HEK293 (cell line): ENCODE measurements around the gene MMP19.
A peak's percentile ranks its signal among the peaks of the same experiment; 100 is the strongest.

ENCODE experiments used
- CTCF ChIA-PET: fragments of 350-600 bp; formaldehyde crosslinking; extraction: SDS; loops from one replicate; lab custom pipeline; 2021; ENCODE audit warnings: antibody characterized with exemption; lab: Yijun Ruan, JAX
- POLR2A ChIA-PET: fragments of 300-600 bp; formaldehyde crosslinking; extraction: SDS; loops from one replicate; lab custom pipeline; 2020; ENCODE audit warnings: antibody characterized with exemption, inconsistent platforms; lab: Yijun Ruan, JAX
- H3K27ac ChIP-seq: fragments of 200-500 bp; sonication (Bioruptor generic); 2 replicates; pipeline ENCODE4 v1.5.1; 2014; ENCODE audit warnings: low read depth, low read length, control low read depth, inconsistent platforms; ENCODE audit errors: extremely low read depth
- H3K36me3 ChIP-seq, 2 experiments: fragments of 200-500 bp in 1 of 2; sonication (Bioruptor generic) in 1 of 2; 1 replicate in 1 of 2; 2 replicates in 1 of 2; pipeline ENCODE4 v1.5.1; 2014 to 2017; ENCODE audit warnings: inconsistent platforms in 2 of 2, low read length in 2 of 2; ENCODE audit not compliant: control insufficient read depth in 2 of 2, insufficient read depth in 1 of 2
- H3K4me1 ChIP-seq: fragments of 200-500 bp; sonication (Bioruptor generic); 2 replicates; pipeline ENCODE4 v1.5.1; 2014; ENCODE audit warnings: mild to moderate bottlenecking, low read length, inconsistent platforms; ENCODE audit not compliant: control insufficient read depth, insufficient read depth
- H3K4me3 ChIP-seq: 2 replicates; pipeline ENCODE4 v1.5.1; 2011; ENCODE audit warnings: low read depth, mild to moderate bottlenecking, control low read depth, low read length, moderate library complexity
- H3K9me3 ChIP-seq: fragments of 200-500 bp; sonication (Bioruptor generic); 2 replicates; pipeline ENCODE4 v1.5.1; 2014; ENCODE audit warnings: low read depth, low read length, inconsistent platforms; ENCODE audit not compliant: control insufficient read depth, insufficient read depth
- EGR2 ChIP-seq: fragments of 450-650 bp; formaldehyde crosslinking; IDR thresholded peaks from 2 replicates; pipeline ENCODE4 v1.5.1; 2016; ENCODE audit warnings: low read depth, missing biosample characterization, missing genetic modification characterization
- HOXA7 ChIP-seq: sonication (generic); formaldehyde crosslinking; IDR thresholded peaks from 2 replicates; pipeline ENCODE4 v1.8.1; 2022; ENCODE audit warnings: missing genetic modification reagents, borderline replicate concordance
- INSM2 ChIP-seq: fragments of 450-650 bp; formaldehyde crosslinking; IDR thresholded peaks from 2 replicates; pipeline ENCODE4 v1.5.1; 2016; ENCODE audit warnings: missing biosample characterization, missing genetic modification characterization
- MYNN ChIP-seq: fragments of 450-650 bp; formaldehyde crosslinking; IDR thresholded peaks from 2 replicates; pipeline ENCODE4 v1.5.1; 2016; ENCODE audit warnings: missing biosample characterization, missing genetic modification characterization, borderline replicate concordance
- PBX3 ChIP-seq: sonication (generic); formaldehyde crosslinking; IDR thresholded peaks from 2 replicates; pipeline ENCODE4 v1.8.1; 2022; ENCODE audit warnings: mild to moderate bottlenecking, moderate library complexity, missing genetic modification reagents
- TRIM28 ChIP-seq: IDR thresholded peaks from 2 replicates; pipeline ENCODE4 v1.6.1; 2011; ENCODE audit warnings: low read length, control low read depth, borderline replicate concordance
- WT1 ChIP-seq: fragments of 450-650 bp; formaldehyde crosslinking; IDR thresholded peaks from 2 replicates; pipeline ENCODE4 v1.5.1; 2016; ENCODE audit warnings: missing biosample characterization, missing genetic modification characterization
- ZBTB10 ChIP-seq: fragments of 450-650 bp; formaldehyde crosslinking; IDR thresholded peaks from 2 replicates; pipeline ENCODE4 v1.5.1; 2016; ENCODE audit warnings: missing biosample characterization, missing genetic modification characterization
- ZEB2 ChIP-seq: fragments of 450-650 bp; formaldehyde crosslinking; IDR thresholded peaks from 2 replicates; pipeline ENCODE4 v1.5.1; 2016; ENCODE audit warnings: missing biosample characterization, missing genetic modification characterization
- ZNF175 ChIP-seq: fragments of 450-650 bp; formaldehyde crosslinking; IDR thresholded peaks from 2 replicates; pipeline ENCODE4 v1.5.1; 2016; ENCODE audit warnings: missing biosample characterization, missing genetic modification characterization
- ZNF248 ChIP-seq: fragments of 450-650 bp; formaldehyde crosslinking; IDR thresholded peaks from 2 replicates; pipeline ENCODE4 v1.5.1; 2017; ENCODE audit warnings: missing biosample characterization, missing genetic modification characterization
- ZNF37A ChIP-seq: fragments of 450-650 bp; IDR thresholded peaks from 2 replicates; pipeline ENCODE4 v1.5.1; 2018; ENCODE audit warnings: missing biosample characterization, missing genetic modification characterization
- ZNF473 ChIP-seq: fragments of 450-650 bp; formaldehyde crosslinking; IDR thresholded peaks from 2 replicates; pipeline ENCODE4 v1.5.1; 2017; ENCODE audit warnings: missing biosample characterization, missing genetic modification characterization
- ZNF580 ChIP-seq: fragments of 450-650 bp; formaldehyde crosslinking; IDR thresholded peaks from 2 replicates; pipeline ENCODE4 v1.5.1; 2016; ENCODE audit warnings: missing biosample characterization, missing genetic modification characterization
- ZNF623 ChIP-seq: fragments of 450-650 bp; formaldehyde crosslinking; IDR thresholded peaks from 2 replicates; pipeline ENCODE4 v1.5.1; 2016; ENCODE audit warnings: missing biosample characterization, missing genetic modification characterization
- ZNF654 ChIP-seq: fragments of 450-650 bp; formaldehyde crosslinking; IDR thresholded peaks from 2 replicates; pipeline ENCODE4 v1.5.1; 2016; ENCODE audit warnings: low read depth, missing biosample characterization, missing genetic modification characterization
- ZNF660 ChIP-seq: fragments of 450-650 bp; IDR thresholded peaks from 2 replicates; pipeline ENCODE4 v1.5.1; 2018; ENCODE audit warnings: missing biosample characterization, mild to moderate bottlenecking, missing genetic modification characterization
- ZNF670 ChIP-seq: fragments of 450-650 bp; formaldehyde crosslinking; IDR thresholded peaks from 2 replicates; pipeline ENCODE4 v1.5.1; 2016; ENCODE audit warnings: missing biosample characterization, missing genetic modification characterization, low read depth
- ZNF776 ChIP-seq: fragments of 450-650 bp; formaldehyde crosslinking; IDR thresholded peaks from 2 replicates; pipeline ENCODE4 v1.5.0; 2017; ENCODE audit warnings: missing biosample characterization, missing genetic modification characterization, borderline replicate concordance
- ZNF785 ChIP-seq: fragments of 450-650 bp; formaldehyde crosslinking; IDR thresholded peaks from 2 replicates; pipeline ENCODE4 v1.5.1; 2016; ENCODE audit warnings: missing biosample characterization, missing genetic modification characterization
- ZSCAN23 ChIP-seq: fragments of 450-650 bp; formaldehyde crosslinking; IDR thresholded peaks from 2 replicates; pipeline ENCODE4 v1.5.1; 2016; ENCODE audit warnings: missing biosample characterization, missing genetic modification characterization
- ZSCAN30 ChIP-seq: fragments of 450-650 bp; IDR thresholded peaks from 2 replicates; pipeline ENCODE4 v1.5.1; 2018; ENCODE audit warnings: missing biosample characterization, mild to moderate bottlenecking, missing genetic modification characterization, moderate library complexity
- TF ChIP-seq, protein P1 (sequence below): fragments of 450-650 bp; formaldehyde crosslinking; IDR thresholded peaks from 2 replicates; pipeline ENCODE4 v1.5.1; 2017; ENCODE audit warnings: missing biosample characterization, missing genetic modification characterization
- TF ChIP-seq, protein P2 (sequence below): fragments of 450-650 bp; formaldehyde crosslinking; IDR thresholded peaks from 2 replicates; pipeline ENCODE4 v1.5.1; 2016; ENCODE audit warnings: missing biosample characterization, missing genetic modification characterization
- TF ChIP-seq, protein P3 (sequence below): fragments of 450-650 bp; formaldehyde crosslinking; IDR thresholded peaks from 2 replicates; pipeline ENCODE4 v1.5.1; 2016; ENCODE audit warnings: missing biosample characterization, missing genetic modification characterization

MMP19 gene

GRCh38 chr12:55797068-55797467 is 45.7 kb downstream of the MMP19 start (continued):
- TF ChIP-seq ZNF660 (tag by site-specific recombination) (no peak), ZBTB10 (tag by site-specific recombination) (no peak), ZSCAN30 (tag by site-specific recombination) (no peak), INSM2 (tag by site-specific recombination) (no peak), ZNF654 (tag by site-specific recombination) (peak; percentile 74), MYNN (tag by site-specific recombination) (no peak), EGR2 (tag by site-specific recombination) (no peak), ZNF670 (no peak)
- TF ChIP-seq, protein P1, sequence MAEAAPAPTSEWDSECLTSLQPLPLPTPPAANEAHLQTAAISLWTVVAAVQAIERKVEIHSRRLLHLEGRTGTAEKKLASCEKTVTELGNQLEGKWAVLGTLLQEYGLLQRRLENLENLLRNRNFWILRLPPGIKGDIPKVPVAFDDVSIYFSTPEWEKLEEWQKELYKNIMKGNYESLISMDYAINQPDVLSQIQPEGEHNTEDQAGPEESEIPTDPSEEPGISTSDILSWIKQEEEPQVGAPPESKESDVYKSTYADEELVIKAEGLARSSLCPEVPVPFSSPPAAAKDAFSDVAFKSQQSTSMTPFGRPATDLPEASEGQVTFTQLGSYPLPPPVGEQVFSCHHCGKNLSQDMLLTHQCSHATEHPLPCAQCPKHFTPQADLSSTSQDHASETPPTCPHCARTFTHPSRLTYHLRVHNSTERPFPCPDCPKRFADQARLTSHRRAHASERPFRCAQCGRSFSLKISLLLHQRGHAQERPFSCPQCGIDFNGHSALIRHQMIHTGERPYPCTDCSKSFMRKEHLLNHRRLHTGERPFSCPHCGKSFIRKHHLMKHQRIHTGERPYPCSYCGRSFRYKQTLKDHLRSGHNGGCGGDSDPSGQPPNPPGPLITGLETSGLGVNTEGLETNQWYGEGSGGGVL (tag by site-specific recombination), result no peak
- TF ChIP-seq, protein P2, sequence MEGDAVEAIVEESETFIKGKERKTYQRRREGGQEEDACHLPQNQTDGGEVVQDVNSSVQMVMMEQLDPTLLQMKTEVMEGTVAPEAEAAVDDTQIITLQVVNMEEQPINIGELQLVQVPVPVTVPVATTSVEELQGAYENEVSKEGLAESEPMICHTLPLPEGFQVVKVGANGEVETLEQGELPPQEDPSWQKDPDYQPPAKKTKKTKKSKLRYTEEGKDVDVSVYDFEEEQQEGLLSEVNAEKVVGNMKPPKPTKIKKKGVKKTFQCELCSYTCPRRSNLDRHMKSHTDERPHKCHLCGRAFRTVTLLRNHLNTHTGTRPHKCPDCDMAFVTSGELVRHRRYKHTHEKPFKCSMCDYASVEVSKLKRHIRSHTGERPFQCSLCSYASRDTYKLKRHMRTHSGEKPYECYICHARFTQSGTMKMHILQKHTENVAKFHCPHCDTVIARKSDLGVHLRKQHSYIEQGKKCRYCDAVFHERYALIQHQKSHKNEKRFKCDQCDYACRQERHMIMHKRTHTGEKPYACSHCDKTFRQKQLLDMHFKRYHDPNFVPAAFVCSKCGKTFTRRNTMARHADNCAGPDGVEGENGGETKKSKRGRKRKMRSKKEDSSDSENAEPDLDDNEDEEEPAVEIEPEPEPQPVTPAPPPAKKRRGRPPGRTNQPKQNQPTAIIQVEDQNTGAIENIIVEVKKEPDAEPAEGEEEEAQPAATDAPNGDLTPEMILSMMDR (tag by site-specific recombination), result peak; percentile 50; the same call in 1 of the 2 replicates

GRCh38 chr12:55795950-55796349 is 46.8 kb downstream of the MMP19 start:
- POLR2A ChIA-PET, result interaction anchor here (0.6 to 1.7 kb wide), 4 partner anchors 10 to 52 kb away, joined by 3 to 5 read pairs (median 4); partner anchors contain the start of genes DNAJC14 and SARNP
- Histone ChIP-seq H3K9me3 (no peaks in the 10 kb centered on the region), H3K4me3 (no peak overlapping the region), H3K4me1 (no peaks in the 10 kb centered on the region; the same call in 1 of the 2 replicates), H3K36me3 (peaks cover 80 to 86% of the 10 kb centered on the region in 2 experiments), H3K27ac (no peak overlapping the region)
- CTCF ChIA-PET, result interaction anchor here (0.6 to 5.2 kb wide), 10 partner anchors 8 to 139 kb away, joined by 3 to 79 read pairs (median 4); partner anchors contain the start of gene DNAJC14
- TF ChIP-seq ZNF473, result no peak
- no peak for TF ChIP-seq PBX3 (CRISPR knock-in tag)
- TF ChIP-seq ZNF175, result no peak
- TF ChIP-seq HOXA7 (CRISPR knock-in tag), result no peak
- no peak for TF ChIP-seq ZNF248 (tag by site-specific recombination)
- TF ChIP-seq ZNF785 (tag by site-specific recombination), result no peak
- TF ChIP-seq ZSCAN23 (tag by site-specific recombination), result no peak
- no peak for TF ChIP-seq ZEB2 (tag by site-specific recombination)
- TF ChIP-seq, protein P3, sequence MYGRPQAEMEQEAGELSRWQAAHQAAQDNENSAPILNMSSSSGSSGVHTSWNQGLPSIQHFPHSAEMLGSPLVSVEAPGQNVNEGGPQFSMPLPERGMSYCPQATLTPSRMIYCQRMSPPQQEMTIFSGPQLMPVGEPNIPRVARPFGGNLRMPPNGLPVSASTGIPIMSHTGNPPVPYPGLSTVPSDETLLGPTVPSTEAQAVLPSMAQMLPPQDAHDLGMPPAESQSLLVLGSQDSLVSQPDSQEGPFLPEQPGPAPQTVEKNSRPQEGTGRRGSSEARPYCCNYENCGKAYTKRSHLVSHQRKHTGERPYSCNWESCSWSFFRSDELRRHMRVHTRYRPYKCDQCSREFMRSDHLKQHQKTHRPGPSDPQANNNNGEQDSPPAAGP (tag by site-specific recombination), result no peak
- no peak for TF ChIP-seq TRIM28
- TF ChIP-seq ZNF623 (tag by site-specific recombination), result no peak
- no peak for TF ChIP-seq ZNF37A (tag by site-specific recombination)
- no peak for TF ChIP-seq ZNF776 (tag by site-specific recombination)
- TF ChIP-seq, protein P2 (tag by site-specific recombination), result no peak
- TF ChIP-seq ZNF580 (tag by site-specific recombination), result no peak
- no peak for TF ChIP-seq WT1 (tag by site-specific recombination)
